GM23248 (cell line): ENCODE measurements around the gene AQP12A. TPM values are rescaled to one million over a fixed set of nuclear protein-coding genes. Genes with fewer than 3 reads are reported as not detected.

Experiments used
- DNase-seq: peaks from one replicate; pipeline ENCODE4 v3.0.0-alpha.2; 2015
- H2AFZ ChIP-seq: fragments of 200-600 bp; sonication (generic); 2 replicates; pipeline ENCODE4 v1.6.1; 2016; ENCODE audit warnings: antibody characterized with exemption
- H3F3A ChIP-seq: fragments of 200-600 bp; sonication (generic); 2 replicates; pipeline ENCODE4 v1.6.1; 2016; ENCODE audit warnings: mild to moderate bottlenecking, antibody characterized with exemption, mixed run types; ENCODE audit not compliant: insufficient read depth
- H3K27ac ChIP-seq: fragments of 200-600 bp; sonication (generic); 2 replicates; pipeline ENCODE4 v1.5.1; 2016; ENCODE audit warnings: mild to moderate bottlenecking
- H3K27me3 ChIP-seq: fragments of 200-600 bp; sonication (generic); replicated peaks from 2 replicates; pipeline ENCODE4 v1.6.1; 2016; ENCODE audit warnings: mild to moderate bottlenecking; ENCODE audit not compliant: insufficient read depth
- H3K36me3 ChIP-seq: fragments of 200-600 bp; sonication (generic); 2 replicates; pipeline ENCODE4 v1.6.1; 2016; ENCODE audit warnings: low read depth, mild to moderate bottlenecking
- H3K4me1 ChIP-seq: fragments of 200-600 bp; sonication (generic); 2 replicates; pipeline ENCODE4 v1.6.1; 2016; ENCODE audit warnings: mild to moderate bottlenecking; ENCODE audit not compliant: insufficient read depth
- H3K4me2 ChIP-seq: fragments of 200-600 bp; sonication (generic); one replicate; pipeline ENCODE4 v1.6.1; 2016; ENCODE audit warnings: mild to moderate bottlenecking; ENCODE audit not compliant: unreplicated experiment
- H3K4me3 ChIP-seq: fragments of 200-600 bp; sonication (generic); 2 replicates; pipeline ENCODE4 v1.5.1; 2016; ENCODE audit warnings: mild to moderate bottlenecking
- H3K79me2 ChIP-seq: fragments of 200-600 bp; sonication (generic); 2 replicates; pipeline ENCODE4 v1.6.1; 2016; ENCODE audit warnings: mild to moderate bottlenecking; ENCODE audit not compliant: insufficient read depth
- H3K9ac ChIP-seq: fragments of 200-600 bp; sonication (generic); 2 replicates; pipeline ENCODE4 v1.6.1; 2016; ENCODE audit warnings: mild to moderate bottlenecking
- H3K9me2 ChIP-seq: fragments of 200-600 bp; sonication (generic); 2 replicates; pipeline ENCODE4 v1.6.1; 2016; ENCODE audit warnings: mixed run types, mild to moderate bottlenecking, moderate library complexity; ENCODE audit not compliant: insufficient read depth
- H3K9me3 ChIP-seq: fragments of 200-600 bp; sonication (generic); one replicate; pipeline ENCODE4 v1.6.1; 2017; ENCODE audit warnings: low read depth
- H4K20me1 ChIP-seq: fragments of 200-600 bp; sonication (generic); 2 replicates; pipeline ENCODE4 v1.6.0; 2016; ENCODE audit not compliant: insufficient read depth
- EZH2 ChIP-seq: fragments of 200-600 bp; sonication (generic); IDR thresholded peaks from 2 replicates; pipeline ENCODE4 v1.6.1; 2018; ENCODE audit warnings: antibody characterized with exemption, mild to moderate bottlenecking; ENCODE audit not compliant: insufficient read depth, poor library complexity, severe bottlenecking
- EZH2phosphoT487 ChIP-seq: fragments of 200-600 bp; sonication (generic); IDR thresholded peaks from 2 replicates; pipeline ENCODE4 v1.6.1; 2018; ENCODE audit warnings: antibody characterized with exemption, moderate library complexity, mild to moderate bottlenecking, low read depth; ENCODE audit not compliant: insufficient read depth
- WGBS, 2 experiments: methylation state at CpG; one replicate each; pipeline ENCODE4 v1.1.6; 2015 to 2017; ENCODE audit warnings: low lambda C conversion rate in 2 of 2, low coverage in 1 of 2; ENCODE audit errors: missing lambda C conversion rate in 2 of 2; 5-methylcytosine and 5-hydroxymethylcytosine counted together
- in situ Hi-C: fragments of 300-500 bp; cut with MboI; formaldehyde crosslinking; loops from 2 replicates; pipeline ENCODE4 v1.15.0; 2020
- polyA plus RNA-seq: library from polyadenylated mRNA; unstranded; fragments of >200 nt; fragmentation: Nextera tagmentation; extraction: Ambion mirVana; gene quantifications from 2 replicates; pipeline ENCODE4 v1.2.1, GENCODE V29; 2016
- total RNA-seq: library from RNA; depleted of rRNA; stranded (reverse); fragments of >200 nt; shearing (Covaris generic); gene quantifications from 2 replicates; pipeline ENCODE4 v1.2.3, GENCODE V29; 2014

Gene AQP12A
- total and polyA plus RNA-seq, 2 experiments from 2014 or later, result not detected

- in situ Hi-C loops, result no loop called here
- TF ChIP-seq EZH2, result no peak
- no peak for TF ChIP-seq EZH2phosphoT487
Measured at GRCh38 chr2:240719676-240720545, 28.2 kb downstream of the AQP12A start.

GRCh38 chr2:240720686-240721595 lies 29.3 kb downstream of the AQP12A start:
- Histone ChIP-seq H3K9me2 (no peaks in the 10 kb centered on the region), H3K4me3 (no peak overlapping the region), H3K4me1 (no peaks in the 10 kb centered on the region), H3K9ac (no peak overlapping the region), H3K4me2 (no peak overlapping the region), H3F3A (no peaks in the 10 kb centered on the region), H4K20me1 (no peaks in the 10 kb centered on the region), H3K27ac (no peak overlapping the region), H3K9me3 (no peaks in the 10 kb centered on the region), H3K79me2 (no peaks in the 10 kb centered on the region), H2AFZ (no peak overlapping the region), H3K27me3 (peaks cover 12% of the 10 kb centered on the region; the same call in 1 of the 2 replicates), H3K36me3 (no peaks in the 10 kb centered on the region)
- TF ChIP-seq EZH2phosphoT487 (no peak), EZH2 (no peak)
- 47 to 57% methylated on average over 23 of the region's 25 CpGs for WGBS, 2 experiments
- in situ Hi-C loops, result no loop called here
- DNase-seq, result no peak

More at GRCh38 chr2:240719676-240720545, 28.2 kb downstream of the AQP12A start:
- no peaks in the 10 kb centered on the region for H3K9me3 ChIP-seq
- no peaks in the 10 kb centered on the region for H3F3A ChIP-seq
- H2AFZ ChIP-seq, result no peak overlapping the region
- WGBS, 2 experiments, result 58 to 62% methylated on average over 23 to 25 of the region's 25 CpGs
- H3K27ac ChIP-seq, result no peak overlapping the region
- H4K20me1 ChIP-seq, result no peaks in the 10 kb centered on the region
- peaks cover 12% of the 10 kb centered on the region; the same call in 1 of the 2 replicates for H3K27me3 ChIP-seq
- no peaks in the 10 kb centered on the region for H3K9me2 ChIP-seq
- H3K9ac ChIP-seq, result no peak overlapping the region
- H3K4me1 ChIP-seq, result no peaks in the 10 kb centered on the region
- no peak overlapping the region for H3K4me2 ChIP-seq
- H3K4me3 ChIP-seq, result no peak overlapping the region
- no peak for DNase-seq
- H3K79me2 ChIP-seq, result no peaks in the 10 kb centered on the region
- no peaks in the 10 kb centered on the region for H3K36me3 ChIP-seq

- in situ Hi-C loops, result no loop called here
Measured at GRCh38 chr2:240721596-240722180, 30.0 kb downstream of the AQP12A start.

GRCh38 chr2:240722376-240722775 lies 30.7 kb downstream of the AQP12A start:
- H3K27ac ChIP-seq, result no peak overlapping the region
- no peaks in the 10 kb centered on the region for H3K79me2 ChIP-seq
- in situ Hi-C loops, result no loop called here
- no peak for DNase-seq
- H3K4me3 ChIP-seq, result no peak overlapping the region
- H3F3A ChIP-seq, result no peaks in the 10 kb centered on the region
- no peaks in the 10 kb centered on the region for H4K20me1 ChIP-seq
- no peaks in the 10 kb centered on the region for H3K9me3 ChIP-seq
- no peak overlapping the region for H3K4me2 ChIP-seq
- H3K36me3 ChIP-seq, result no peaks in the 10 kb centered on the region
- H3K27me3 ChIP-seq, result peaks cover 4% of the 10 kb centered on the region; the same call in 1 of the 2 replicates
- no peak for TF ChIP-seq EZH2phosphoT487
- TF ChIP-seq EZH2, result no peak
- no peak overlapping the region for H3K9ac ChIP-seq
- WGBS, 2 experiments, result 79 to 84% methylated on average over 15 to 16 of the region's 16 CpGs
- H3K4me1 ChIP-seq, result no peaks in the 10 kb centered on the region
- no peaks in the 10 kb centered on the region for H3K9me2 ChIP-seq
- H2AFZ ChIP-seq, result no peak overlapping the region

More at GRCh38 chr2:240721596-240722180, 30.0 kb downstream of the AQP12A start:
- Histone ChIP-seq H3K9me2 (no peaks in the 10 kb centered on the region), H2AFZ (no peak overlapping the region), H3K79me2 (no peaks in the 10 kb centered on the region), H3K9ac (no peak overlapping the region), H3K27ac (no peak overlapping the region), H3K4me3 (no peak overlapping the region), H3K4me1 (no peaks in the 10 kb centered on the region), H3F3A (no peaks in the 10 kb centered on the region), H4K20me1 (no peaks in the 10 kb centered on the region), H3K36me3 (no peaks in the 10 kb centered on the region), H3K9me3 (no peaks in the 10 kb centered on the region), H3K27me3 (peaks cover 11% of the 10 kb centered on the region; the same call in 1 of the 2 replicates), H3K4me2 (no peak overlapping the region)
- TF ChIP-seq EZH2 (no peak), EZH2phosphoT487 (no peak)
- no peak for DNase-seq
- 72 to 78% methylated on average over 19 to 20 of the region's 20 CpGs for WGBS, 2 experiments
